A549 (cell line): ENCODE measurements around the gene CA10. TPM values are rescaled to one million over a fixed set of nuclear protein-coding genes. Genes with fewer than 3 reads are reported as not detected.

Experiments used
- ATAC-seq, 2 experiments: fragments of 200-7000 bp in 1 of 2; fragments of >200 bp in 1 of 2; cut with Nextera tagmentation in 1 of 2; cut with Tn5 transposase in 1 of 2; 3 replicates each; pipeline versions ENCODE4 v1.8.0 to v1.9.1; 2018 to 2020; ENCODE audit warnings: mild to moderate bottlenecking in 1 of 2, moderate library complexity in 1 of 2
- CTCF ChIA-PET: fragments of 300-600 bp; sonication (Branson Sonifier 250); formaldehyde crosslinking; extraction: SDS; loops from one replicate; lab custom pipeline; 2021; ENCODE audit warnings: antibody characterized with exemption, inconsistent platforms; lab: Yijun Ruan, JAX
- POLR2A ChIA-PET: fragments of 350-600 bp; formaldehyde crosslinking; extraction: SDS; loops from one replicate; lab custom pipeline; 2021; ENCODE audit warnings: antibody characterized with exemption, inconsistent platforms; lab: Yijun Ruan, JAX
- DNase-seq, 2 experiments: peaks; one replicate each; pipeline versions ENCODE4 v3.0.0 to v3.0.0-alpha.2; 2011 to 2016; ENCODE audit warnings: low read depth in 1 of 2, low spot score in 1 of 2
- FAIRE-seq: peaks from 2 replicates; lab custom pipeline; 2011; peaks lifted over from hg19 to GRCh38; lab: Jason Lieb, UNC
- H3K27ac ChIP-seq, 2 experiments: fragments of >200 bp; sonication (Bioruptor Twin); formaldehyde crosslinking; 3 replicates each; pipeline ENCODE4 v1.5.1; 2016 to 2017
- H3K4me1 ChIP-seq: fragments of >200 bp; sonication (Bioruptor Twin); formaldehyde crosslinking; 3 replicates; pipeline ENCODE4 v1.6.1; 2016
- H3K4me2 ChIP-seq: fragments of >200 bp; sonication (Bioruptor Twin); formaldehyde crosslinking; 3 replicates; pipeline ENCODE4 v1.6.1; 2016
- H3K4me3 ChIP-seq: fragments of >200 bp; sonication (Bioruptor Twin); formaldehyde crosslinking; 3 replicates; pipeline ENCODE4 v1.5.1; 2016
- H3K9me3 ChIP-seq: fragments of >200 bp; sonication (Bioruptor Twin); formaldehyde crosslinking; 3 replicates; pipeline ENCODE4 v1.6.1; 2016
- BHLHE40 ChIP-seq: IDR thresholded peaks from 2 replicates; pipeline ENCODE4 v1.6.1; 2012; ENCODE audit warnings: low read depth, low read length, inconsistent platforms
- CBX2 ChIP-seq: fragments of 200-600 bp; sonication (generic); IDR thresholded peaks from 2 replicates; pipeline ENCODE4 v1.6.1; 2016; ENCODE audit warnings: low read depth, mild to moderate bottlenecking, borderline replicate concordance
- CEBPB ChIP-seq, 2 experiments: fragments of >200 bp in 1 of 2; sonication (Bioruptor Twin) in 1 of 2; formaldehyde crosslinking in 1 of 2; IDR thresholded peaks; 2 replicates each; pipeline ENCODE4 v1.6.1; 2012 to 2016
- FOSB ChIP-seq: fragments of 250-450 bp; sonication (Bioruptor Pico); IDR thresholded peaks from 2 replicates; pipeline ENCODE4 v1.5.0; 2020; ENCODE audit warnings: mild to moderate bottlenecking, moderate library complexity
- HDAC2 ChIP-seq: fragments of 200-600 bp; sonication (generic); IDR thresholded peaks from 2 replicates; pipeline ENCODE4 v1.6.1; 2016
- HOXB13 ChIP-seq: fragments of 250-450 bp; sonication (Bioruptor Pico); IDR thresholded peaks from 2 replicates; pipeline ENCODE4 v1.5.0; 2020; ENCODE audit warnings: low read depth, mild to moderate bottlenecking, moderate library complexity
- JUN ChIP-seq, 2 experiments: fragments of >200 bp; sonication (Bioruptor Twin); formaldehyde crosslinking; IDR thresholded peaks; 2 replicates in 1 of 2; 3 replicates in 1 of 2; pipeline ENCODE4 v1.6.1; 2016 to 2017
- PHF8 ChIP-seq: fragments of 200-600 bp; sonication (generic); IDR thresholded peaks from 2 replicates; pipeline ENCODE4 v1.6.1; 2016; ENCODE audit warnings: low read depth, mild to moderate bottlenecking, antibody characterized with exemption, moderate library complexity, borderline replicate concordance
- RAD21 ChIP-seq, 2 experiments: fragments of >200 bp in 1 of 2; sonication (Bioruptor Twin) in 1 of 2; formaldehyde crosslinking in 1 of 2; IDR thresholded peaks in 1 of 2; conservative IDR thresholded peaks in 1 of 2; 2 replicates in 1 of 2; 3 replicates in 1 of 2; pipeline ENCODE4 v1.6.1; 2012 to 2018; ENCODE audit warnings: inconsistent platforms in 1 of 2
- RCOR1 ChIP-seq: fragments of 150-350 bp; IDR thresholded peaks from 2 replicates; pipeline ENCODE4 v1.6.1; 2014; ENCODE audit warnings: antibody characterized with exemption, low read length, low read depth
- SMC3 ChIP-seq: fragments of >200 bp; sonication (Bioruptor Twin); formaldehyde crosslinking; IDR thresholded peaks from 3 replicates; pipeline ENCODE4 v1.6.1; 2018; ENCODE audit warnings: inconsistent platforms
- TFCP2L1 ChIP-seq: fragments of 250-450 bp; sonication (Bioruptor Pico); IDR thresholded peaks from 2 replicates; pipeline ENCODE4 v1.5.0; 2021; ENCODE audit warnings: mild to moderate bottlenecking
- TP53 ChIP-seq: fragments of 250-450 bp; sonication (Bioruptor Pico); IDR thresholded peaks from 2 replicates; pipeline ENCODE4 v1.5.0; 2021; ENCODE audit warnings: mild to moderate bottlenecking, moderate library complexity
- ZNF302 ChIP-seq: fragments of 250-450 bp; sonication (Bioruptor Pico); IDR thresholded peaks from 2 replicates; pipeline ENCODE4 v1.9.0; 2021; ENCODE audit warnings: inconsistent platforms, mild to moderate bottlenecking, moderate library complexity
- ZSCAN20 ChIP-seq: fragments of 250-450 bp; sonication (Bioruptor Pico); IDR thresholded peaks from 2 replicates; pipeline ENCODE4 v1.8.0; 2022; ENCODE audit warnings: mild to moderate bottlenecking, moderate library complexity
- WGBS: methylation state at CpG from one replicate; pipeline ENCODE4 v1.1.6; 2017; ENCODE audit errors: missing lambda C conversion rate; 5-methylcytosine and 5-hydroxymethylcytosine counted together
- polyA plus RNA-seq, 4 experiments: library from polyadenylated mRNA; depleted of rRNA in 3 of 4; stranded (reverse); fragments of >200 nt; fragmentation: RNase III in 1 of 4; extraction: RNeasy Plus Mini Kit Qiagen cat#74134 plus additional on column Dnase treatment in 1 of 4; gene quantifications; 2 replicates in 3 of 4; 3 replicates in 1 of 4; pipeline ENCODE4 v1.2.3, GENCODE V29; 2011 to 2017
- TF ChIP-seq, protein P1 (sequence below): fragments of >200 bp; sonication (Bioruptor Twin); formaldehyde crosslinking; IDR thresholded peaks from 3 replicates; pipeline ENCODE4 v1.5.1; 2016
- TF ChIP-seq, protein P2 (sequence below): IDR thresholded peaks from 2 replicates; pipeline ENCODE4 v1.6.1; 2012
- TF ChIP-seq, protein P3 (sequence below): fragments of 450-650 bp; IDR thresholded peaks from 2 replicates; pipeline ENCODE4 v1.6.1; 2014; ENCODE audit warnings: antibody characterized with exemption

The CA10 gene
- polyA plus RNA-seq, 2 of the 4 experiments (the other 2 are of a cell fraction) = not detected

DNA sequence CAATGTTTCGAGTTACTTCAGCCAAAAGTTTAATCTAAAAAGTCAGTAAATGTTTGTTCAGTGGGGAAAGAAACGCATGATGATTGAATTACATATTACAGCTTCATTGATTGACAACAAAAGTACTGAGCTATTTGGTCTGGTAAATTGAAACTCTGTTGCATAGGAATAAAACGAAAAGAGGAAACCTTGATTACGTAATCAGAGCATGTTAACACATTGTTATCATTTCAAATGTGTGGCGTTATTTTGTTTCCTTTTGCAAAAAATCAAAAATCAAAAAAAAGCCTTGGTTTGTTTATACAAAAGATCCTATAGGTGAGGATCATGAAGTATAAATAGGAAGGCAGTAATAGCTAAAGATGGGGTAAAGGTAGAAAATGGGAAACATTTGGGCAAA lies 19.5 kb upstream of the CA10 start:
- DNase-seq = no peak
- 7% methylated on average over 5 of the region's 5 CpGs for WGBS
- TF ChIP-seq FOSB (CRISPR knock-in tag) (no peak), CEBPB (IDR thresholded peaks at IDR 0.05) (0 out of 4 replicates have a peak, but pooled peaks of 1 of the 2 experiments have one; percentile 24)
- TF ChIP-seq, all 56 proteins: peak for 1
- H3K4me1 ChIP-seq = no peaks in the 10 kb centered on the region
- ChIA-PET POLR2A (no interaction called here), CTCF (no interaction called here)
- H3K27ac ChIP-seq = no peak overlapping the region
- no peak for ATAC-seq
- H3K4me3 ChIP-seq = no peak overlapping the region
- no peaks in the 10 kb centered on the region for H3K9me3 ChIP-seq
- H3K4me2 ChIP-seq = no peak overlapping the region
- FAIRE-seq = no peak

DNA sequence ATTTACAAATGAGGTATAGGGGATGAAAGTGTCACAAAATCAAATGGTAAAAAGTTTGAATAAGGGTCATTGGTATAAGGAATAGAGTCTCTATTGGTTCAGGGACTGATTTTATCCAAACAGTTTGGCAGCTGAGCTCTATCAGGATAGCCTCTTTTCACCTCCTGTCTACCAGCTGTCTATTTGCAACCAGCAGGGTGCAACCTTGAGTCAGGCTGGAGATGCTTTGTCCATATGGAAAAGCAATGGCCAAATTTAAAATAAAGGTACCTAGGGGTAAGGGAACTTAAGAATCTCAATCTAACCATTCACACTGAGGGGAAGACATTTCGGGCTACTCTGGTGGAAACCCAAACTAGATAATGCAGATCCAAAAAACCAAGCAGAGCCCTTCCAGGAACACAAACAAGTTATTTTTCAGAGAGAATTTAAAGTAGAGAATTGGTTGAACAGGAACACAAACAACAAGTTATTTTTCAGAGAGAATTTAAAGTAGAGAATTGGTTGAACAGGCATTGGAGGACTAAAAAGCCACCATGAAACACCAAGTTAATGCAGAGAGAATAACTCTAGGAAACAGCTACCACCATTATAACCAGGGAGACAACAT lies 12.6 kb upstream of the CA10 start:
- WGBS = 0% methylated on average over 1 of the region's 1 CpG
- ChIA-PET CTCF (interaction anchor here (1.3 to 1.4 kb wide), 2 partner anchors 17 to 862 kb away, joined by 3 to 4 read pairs; no protein-coding TSS in a partner anchor), POLR2A (no interaction called here)
- no peaks in the 10 kb centered on the region for H3K4me1 ChIP-seq
- DNase-seq (peak; percentile 10 to 29), ATAC-seq (peak; percentile 43 to 76; a peak in 4 of 6 replicates)
- H3K4me3 ChIP-seq = no peak overlapping the region
- no peak overlapping the region for H3K27ac ChIP-seq
- no peak overlapping the region for H3K4me2 ChIP-seq
- peak; percentile 44; the same call in 1 of the 3 replicates for TF ChIP-seq SMC3
- no peak for TF ChIP-seq RCOR1
- peak; percentile 36 to 57; a peak in 3 of 5 replicates for TF ChIP-seq RAD21 (conservative IDR thresholded peaks at IDR 0.05 in 1 of 2, IDR thresholded peaks at IDR 0.05 in 1 of 2)
- TF ChIP-seq, protein P1, sequence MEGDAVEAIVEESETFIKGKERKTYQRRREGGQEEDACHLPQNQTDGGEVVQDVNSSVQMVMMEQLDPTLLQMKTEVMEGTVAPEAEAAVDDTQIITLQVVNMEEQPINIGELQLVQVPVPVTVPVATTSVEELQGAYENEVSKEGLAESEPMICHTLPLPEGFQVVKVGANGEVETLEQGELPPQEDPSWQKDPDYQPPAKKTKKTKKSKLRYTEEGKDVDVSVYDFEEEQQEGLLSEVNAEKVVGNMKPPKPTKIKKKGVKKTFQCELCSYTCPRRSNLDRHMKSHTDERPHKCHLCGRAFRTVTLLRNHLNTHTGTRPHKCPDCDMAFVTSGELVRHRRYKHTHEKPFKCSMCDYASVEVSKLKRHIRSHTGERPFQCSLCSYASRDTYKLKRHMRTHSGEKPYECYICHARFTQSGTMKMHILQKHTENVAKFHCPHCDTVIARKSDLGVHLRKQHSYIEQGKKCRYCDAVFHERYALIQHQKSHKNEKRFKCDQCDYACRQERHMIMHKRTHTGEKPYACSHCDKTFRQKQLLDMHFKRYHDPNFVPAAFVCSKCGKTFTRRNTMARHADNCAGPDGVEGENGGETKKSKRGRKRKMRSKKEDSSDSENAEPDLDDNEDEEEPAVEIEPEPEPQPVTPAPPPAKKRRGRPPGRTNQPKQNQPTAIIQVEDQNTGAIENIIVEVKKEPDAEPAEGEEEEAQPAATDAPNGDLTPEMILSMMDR = peak; percentile 47
- TF ChIP-seq, all 56 proteins: peak for 3
- FAIRE-seq = no peak
- H3K9me3 ChIP-seq = no peaks in the 10 kb centered on the region

DNA sequence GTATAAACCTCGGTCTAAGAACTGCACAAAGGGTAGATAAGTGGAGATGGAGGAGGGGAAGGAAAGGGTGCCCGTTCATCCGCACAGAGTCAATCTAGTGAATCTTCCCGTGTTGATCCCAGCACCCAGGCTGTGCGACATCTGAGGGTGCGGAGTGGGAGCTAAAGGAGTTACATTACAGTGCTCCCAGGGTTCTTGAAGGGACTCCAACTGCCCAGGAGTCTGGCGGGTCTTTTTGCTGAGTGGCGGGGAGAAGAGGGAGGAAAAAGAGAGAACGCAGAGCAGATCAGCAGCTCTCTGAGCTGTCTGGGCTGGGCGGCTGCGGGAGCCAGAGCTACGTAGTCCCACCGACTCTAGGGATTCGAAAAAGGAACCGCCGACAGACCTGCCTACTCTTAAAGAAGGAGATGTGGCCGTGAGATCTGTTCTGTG lies 1.6 kb upstream of the CA10 start:
- DNase-seq (no peak), ATAC-seq (0 out of 6 replicates have a peak, but pooled peaks of 1 of the 2 experiments have one; percentile 17), FAIRE-seq (no peak)
- no peak overlapping the region for H3K4me2 ChIP-seq
- H3K4me3 ChIP-seq = no peak overlapping the region
- POLR2A ChIA-PET = no interaction called here
- H3K27ac ChIP-seq = no peak overlapping the region
- H3K9me3 ChIP-seq = no peaks in the 10 kb centered on the region; the same call in 2 of the 3 replicates
- H3K4me1 ChIP-seq = no peaks in the 10 kb centered on the region
- 15% methylated on average over 17 of the region's 17 CpGs for WGBS
- TF ChIP-seq PHF8 (no peak), ZSCAN20 (CRISPR knock-in tag) (no peak), ZNF302 (CRISPR knock-in tag) (no peak), TFCP2L1 (CRISPR knock-in tag) (no peak), JUN (IDR thresholded peaks at IDR 0.05) (no peak), HOXB13 (no peak), CBX2 (no peak), BHLHE40 (no peak), TP53 (no peak), HDAC2 (no peak), SMC3 (no peak), RCOR1 (no peak)
- TF ChIP-seq, protein P2, sequence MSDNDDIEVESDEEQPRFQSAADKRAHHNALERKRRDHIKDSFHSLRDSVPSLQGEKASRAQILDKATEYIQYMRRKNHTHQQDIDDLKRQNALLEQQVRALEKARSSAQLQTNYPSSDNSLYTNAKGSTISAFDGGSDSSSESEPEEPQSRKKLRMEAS = no peak
- TF ChIP-seq, protein P3, sequence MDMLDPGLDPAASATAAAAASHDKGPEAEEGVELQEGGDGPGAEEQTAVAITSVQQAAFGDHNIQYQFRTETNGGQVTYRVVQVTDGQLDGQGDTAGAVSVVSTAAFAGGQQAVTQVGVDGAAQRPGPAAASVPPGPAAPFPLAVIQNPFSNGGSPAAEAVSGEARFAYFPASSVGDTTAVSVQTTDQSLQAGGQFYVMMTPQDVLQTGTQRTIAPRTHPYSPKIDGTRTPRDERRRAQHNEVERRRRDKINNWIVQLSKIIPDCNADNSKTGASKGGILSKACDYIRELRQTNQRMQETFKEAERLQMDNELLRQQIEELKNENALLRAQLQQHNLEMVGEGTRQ = no peak
- TF ChIP-seq, protein P1 = no peak
- CTCF ChIA-PET = interaction anchor here (0.6 to 1.2 kb wide), 3 partner anchors 17 to 201 kb away, joined by 3 read pairs; no protein-coding TSS in a partner anchor
